Subcutaneous abdominal adipose tissue (tissue), 5 donors: Measurements from ENCODE around the gene MED6.

Experiments
- H3K27ac ChIP-seq: one replicate; pipeline ENCODE4 v1.7.0; 2013; ENCODE audit warnings: low read depth, mild to moderate bottlenecking, inconsistent platforms, low read length, moderate library complexity
- H3K27me3 ChIP-seq, 5 donors: one replicate each; pipeline ENCODE4 v1.7.0; 2013; ENCODE audit warnings: low read length in 5 of 5, inconsistent platforms in 1 of 5; ENCODE audit not compliant: control insufficient read depth in 5 of 5, insufficient read depth in 4 of 5
- H3K36me3 ChIP-seq, 5 donors: one replicate each; pipeline ENCODE4 v1.7.0; 2013; ENCODE audit warnings: low read length in 5 of 5; ENCODE audit not compliant: control insufficient read depth in 5 of 5, insufficient read depth in 5 of 5
- H3K4me1 ChIP-seq, 5 donors: one replicate each; pipeline ENCODE4 v1.7.0; 2013; ENCODE audit warnings: low read length in 5 of 5, mild to moderate bottlenecking in 3 of 5, moderate library complexity in 1 of 5; ENCODE audit not compliant: control insufficient read depth in 5 of 5, insufficient read depth in 5 of 5
- H3K4me3 ChIP-seq, 5 donors: one replicate each; pipeline ENCODE4 v1.7.0; 2013; ENCODE audit warnings: low read length in 5 of 5, low read depth in 1 of 5
- H3K9ac ChIP-seq, 5 donors: one replicate each; pipeline ENCODE4 v1.7.0; 2013; ENCODE audit warnings: low read length in 5 of 5, mild to moderate bottlenecking in 4 of 5, moderate library complexity in 3 of 5
- H3K9me3 ChIP-seq, 5 donors: one replicate each; pipeline ENCODE4 v1.7.0; 2013; ENCODE audit warnings: low read length in 5 of 5; ENCODE audit not compliant: control insufficient read depth in 5 of 5
- donor health status: healthy.
- donor health status: healthy.
- donor health status: healthy.
- donor health status: healthy.
- donor health status: healthy.

Gene MED6

GRCh38 chr14:70601162-70601561, 707 bp upstream of the MED6 start:
- Histone ChIP-seq H3K27me3 (peaks cover 0 to 8% (median 0%) of the 10 kb centered on the region in 5 donors), H3K36me3 (peaks cover 3 to 5% (median 4%) of the 10 kb centered on the region in 5 donors), H3K4me1 (peaks cover 4 to 23% (median 19%) of the 10 kb centered on the region in 5 donors), H3K4me3 (peak overlapping the region; percentile 63 to 97 (median 76)), H3K27ac (no peak overlapping the region), H3K9ac (peak overlapping the region in 3 of 5 donors; percentile 49 to 63 (median 60)), H3K9me3 (no peaks in the 10 kb centered on the region)

- Histone ChIP-seq H3K36me3 (peaks cover 10 to 22% (median 22%) of the 10 kb centered on the region in 5 donors), H3K27ac (no peak overlapping the region), H3K27me3 (peaks cover 0 to 4% (median 0%) of the 10 kb centered on the region in 5 donors), H3K9me3 (no peaks in the 10 kb centered on the region), H3K4me3 (peak overlapping the region in 3 of 5 donors; percentile 97 to 100 (median 97)), H3K9ac (no peak overlapping the region), H3K4me1 (peaks cover 4 to 23% (median 19%) of the 10 kb centered on the region in 5 donors)
Measured at GRCh38 chr14:70599345-70599744, 1.1 kb downstream of the MED6 start.

GRCh38 chr14:70597731-70598130, 2.7 kb downstream of the MED6 start:
- Histone ChIP-seq H3K9me3 (no peaks in the 10 kb centered on the region), H3K36me3 (peaks cover 26 to 38% (median 38%) of the 10 kb centered on the region in 5 donors), H3K4me3 (no peak overlapping the region), H3K9ac (no peak overlapping the region), H3K27me3 (peaks cover 0 to 4% (median 0%) of the 10 kb centered on the region in 5 donors), H3K4me1 (peaks cover 4 to 23% (median 19%) of the 10 kb centered on the region in 5 donors), H3K27ac (no peak overlapping the region)

- no peaks in the 10 kb centered on the region for H3K27me3 ChIP-seq
- H3K36me3 ChIP-seq: peaks cover 46 to 57% (median 56%) of the 10 kb centered on the region in 5 donors
- no peaks in the 10 kb centered on the region for H3K9me3 ChIP-seq
- H3K27ac ChIP-seq: no peak overlapping the region
- H3K9ac ChIP-seq: no peak overlapping the region
- peaks cover 4 to 16% (median 13%) of the 10 kb centered on the region in 5 donors for H3K4me1 ChIP-seq
- no peak overlapping the region for H3K4me3 ChIP-seq
Measured at GRCh38 chr14:70595443-70596185, 4.8 kb downstream of the MED6 start.

- H3K36me3 ChIP-seq: peaks cover 57 to 69% (median 67%) of the 10 kb centered on the region in 5 donors
- H3K4me1 ChIP-seq: peaks cover 3 to 8% (median 6%) of the 10 kb centered on the region in 5 donors
- H3K27ac ChIP-seq: no peak overlapping the region
- H3K4me3 ChIP-seq: no peak overlapping the region
- no peaks in the 10 kb centered on the region for H3K27me3 ChIP-seq
- no peak overlapping the region for H3K9ac ChIP-seq
- H3K9me3 ChIP-seq: no peaks in the 10 kb centered on the region
Measured at GRCh38 chr14:70594461-70594860, 6.0 kb downstream of the MED6 start.

GRCh38 chr14:70585231-70585630, 15.2 kb downstream of the MED6 start:
- no peak overlapping the region for H3K9ac ChIP-seq
- peaks cover 67 to 90% (median 84%) of the 10 kb centered on the region in 5 donors for H3K36me3 ChIP-seq
- H3K9me3 ChIP-seq: no peaks in the 10 kb centered on the region
- no peaks in the 10 kb centered on the region for H3K27me3 ChIP-seq
- no peaks in the 10 kb centered on the region for H3K4me1 ChIP-seq
- H3K27ac ChIP-seq: no peak overlapping the region
- no peak overlapping the region for H3K4me3 ChIP-seq

GRCh38 chr14:70576891-70577290, 23.6 kb downstream of the MED6 start:
- H3K27me3 ChIP-seq: no peaks in the 10 kb centered on the region
- no peak overlapping the region for H3K4me3 ChIP-seq
- no peak overlapping the region for H3K27ac ChIP-seq
- no peaks in the 10 kb centered on the region for H3K9me3 ChIP-seq
- peaks cover 15 to 55% (median 21%) of the 10 kb centered on the region in 5 donors for H3K36me3 ChIP-seq
- H3K4me1 ChIP-seq: no peaks in the 10 kb centered on the region
- H3K9ac ChIP-seq: no peak overlapping the region

- no peak overlapping the region for H3K9ac ChIP-seq
- H3K9me3 ChIP-seq: no peaks in the 10 kb centered on the region
- no peak overlapping the region for H3K27ac ChIP-seq
- H3K4me3 ChIP-seq: no peak overlapping the region
- H3K4me1 ChIP-seq: no peaks in the 10 kb centered on the region
- H3K27me3 ChIP-seq: no peaks in the 10 kb centered on the region
- peaks cover 0 to 33% (median 8%) of the 10 kb centered on the region in 5 donors for H3K36me3 ChIP-seq
Measured at GRCh38 chr14:70573050-70573449, 27.4 kb downstream of the MED6 start.

GRCh38 chr14:70571139-70571538, 29.3 kb downstream of the MED6 start:
- Histone ChIP-seq H3K9ac (no peak overlapping the region), H3K36me3 (peaks cover 5 to 26% (median 16%) of the 10 kb centered on the region in 5 donors), H3K27me3 (no peaks in the 10 kb centered on the region), H3K4me3 (no peak overlapping the region), H3K4me1 (no peaks in the 10 kb centered on the region), H3K27ac (no peak overlapping the region), H3K9me3 (no peaks in the 10 kb centered on the region)

GRCh38 chr14:70567791-70568190, 32.7 kb downstream of the MED6 start:
- Histone ChIP-seq H3K27ac (no peak overlapping the region), H3K9ac (no peak overlapping the region), H3K36me3 (peaks cover 17 to 44% (median 34%) of the 10 kb centered on the region in 5 donors), H3K9me3 (peaks cover 0 to 3% (median 0%) of the 10 kb centered on the region in 5 donors), H3K4me1 (no peaks in the 10 kb centered on the region), H3K27me3 (no peaks in the 10 kb centered on the region), H3K4me3 (no peak overlapping the region)
